AG09319 (cell line): ENCODE results near the gene AK3.

Experiments
- DNase-seq: peaks from one replicate; pipeline ENCODE4 v3.0.0-alpha.2; 2010; ENCODE audit warnings: low read depth; ENCODE audit errors: extremely low read depth
- TF ChIP-seq, protein P1 (sequence below): IDR thresholded peaks from 2 replicates; pipeline ENCODE4 v1.5.1; 2011; ENCODE audit warnings: low read depth, mild to moderate bottlenecking, inconsistent platforms, low read length, moderate library complexity

The AK3 gene

DNA sequence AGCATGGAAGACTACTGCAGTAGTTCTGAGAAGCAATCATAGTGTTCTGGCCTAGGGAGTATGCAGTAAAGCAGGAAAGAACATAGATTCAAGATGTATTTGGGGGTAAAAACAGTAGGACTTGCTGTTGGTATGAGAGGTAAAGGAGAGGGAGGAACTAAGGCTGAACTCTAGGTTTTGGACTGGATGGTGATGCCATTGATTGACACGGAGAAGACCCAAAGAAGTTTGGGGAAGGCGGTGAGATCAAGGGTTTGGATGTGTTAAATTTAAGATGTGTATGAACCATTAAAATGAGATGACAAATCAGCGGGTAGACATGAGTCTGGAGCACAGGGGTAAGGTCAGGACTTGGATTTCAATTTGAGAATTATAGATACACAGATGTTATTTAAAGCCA, 63.6 kb downstream of the AK3 start:
- DNase-seq = no peak
- TF ChIP-seq, protein P1, sequence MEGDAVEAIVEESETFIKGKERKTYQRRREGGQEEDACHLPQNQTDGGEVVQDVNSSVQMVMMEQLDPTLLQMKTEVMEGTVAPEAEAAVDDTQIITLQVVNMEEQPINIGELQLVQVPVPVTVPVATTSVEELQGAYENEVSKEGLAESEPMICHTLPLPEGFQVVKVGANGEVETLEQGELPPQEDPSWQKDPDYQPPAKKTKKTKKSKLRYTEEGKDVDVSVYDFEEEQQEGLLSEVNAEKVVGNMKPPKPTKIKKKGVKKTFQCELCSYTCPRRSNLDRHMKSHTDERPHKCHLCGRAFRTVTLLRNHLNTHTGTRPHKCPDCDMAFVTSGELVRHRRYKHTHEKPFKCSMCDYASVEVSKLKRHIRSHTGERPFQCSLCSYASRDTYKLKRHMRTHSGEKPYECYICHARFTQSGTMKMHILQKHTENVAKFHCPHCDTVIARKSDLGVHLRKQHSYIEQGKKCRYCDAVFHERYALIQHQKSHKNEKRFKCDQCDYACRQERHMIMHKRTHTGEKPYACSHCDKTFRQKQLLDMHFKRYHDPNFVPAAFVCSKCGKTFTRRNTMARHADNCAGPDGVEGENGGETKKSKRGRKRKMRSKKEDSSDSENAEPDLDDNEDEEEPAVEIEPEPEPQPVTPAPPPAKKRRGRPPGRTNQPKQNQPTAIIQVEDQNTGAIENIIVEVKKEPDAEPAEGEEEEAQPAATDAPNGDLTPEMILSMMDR = no peak

DNA sequence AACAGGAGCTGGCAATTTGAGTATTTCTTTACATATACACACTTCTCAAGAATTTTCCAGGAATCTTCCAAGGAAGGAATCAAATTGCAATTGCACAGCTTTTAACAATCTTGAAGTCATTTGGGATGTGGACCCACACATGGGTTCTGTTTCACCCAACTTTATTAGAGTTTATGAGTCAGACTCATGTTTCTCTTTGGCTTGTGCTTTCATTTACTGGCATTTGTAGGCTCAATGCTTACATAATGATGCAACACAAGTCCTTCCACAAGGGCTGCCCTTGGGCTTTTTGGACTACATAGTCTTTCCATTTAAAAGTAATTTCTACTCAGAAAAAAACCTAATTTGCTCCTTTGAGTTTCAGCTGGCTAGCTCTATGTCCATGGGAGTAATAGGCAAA, 66.2 kb downstream of the AK3 start:
- DNase-seq = peak; percentile 93
- TF ChIP-seq, protein P1 = no peak

- TF ChIP-seq, protein P1 = no peak
- DNase-seq = no peak
Measured at GRCh38 chr9:4671737-4672136, 69.3 kb downstream of the AK3 start.

- DNase-seq = no peak
- TF ChIP-seq, protein P1 = no peak
Measured at GRCh38 chr9:4670591-4670990, 70.4 kb downstream of the AK3 start.

GRCh38 chr9:4669890-4670289, 71.1 kb downstream of the AK3 start:
- TF ChIP-seq, protein P1 = no peak
- DNase-seq = no peak

DNA sequence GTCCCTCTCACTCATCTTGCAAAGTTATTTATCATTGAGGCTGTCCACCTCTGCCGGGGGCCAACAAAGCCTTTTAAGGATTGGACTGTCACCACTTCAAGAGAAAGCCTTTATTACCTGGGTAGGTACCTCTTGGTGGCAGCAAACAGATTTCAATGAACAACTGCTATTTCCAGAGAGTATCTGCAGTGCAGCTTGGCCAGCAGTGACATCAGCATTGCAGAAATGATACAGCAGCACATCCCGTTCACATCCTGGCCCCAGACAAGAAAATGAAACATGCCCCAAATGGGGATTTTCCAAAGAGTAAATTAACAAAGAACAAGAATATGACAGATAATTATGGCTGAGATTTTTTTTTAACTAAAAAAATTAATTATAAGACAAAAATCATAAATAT, 72.4 kb downstream of the AK3 start:
- TF ChIP-seq, protein P1 = no peak
- no peak for DNase-seq

DNA sequence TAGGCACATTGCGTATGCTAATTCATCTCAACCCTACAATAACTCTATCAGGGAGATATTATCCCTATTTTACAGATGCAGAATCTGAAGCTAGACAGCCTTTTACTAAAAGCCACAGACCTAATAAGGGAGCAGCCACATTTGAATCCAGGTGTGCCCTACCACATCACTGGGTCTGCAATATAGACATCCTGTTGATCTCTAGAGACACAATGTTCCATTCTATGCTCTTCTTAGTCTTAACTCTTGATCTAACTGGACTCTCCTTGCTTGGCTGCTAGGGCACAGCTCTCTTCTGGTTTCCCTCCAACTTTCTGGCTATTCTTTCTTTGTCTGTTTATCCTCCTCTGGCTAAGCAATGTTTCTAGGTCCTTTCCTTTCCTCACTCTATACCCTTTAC, 73.3 kb downstream of the AK3 start:
- TF ChIP-seq, protein P1 = no peak
- DNase-seq = no peak
